ENCODE measurements around the gene APOM. TPM values are rescaled to one million over a fixed set of nuclear protein-coding genes. Genes with fewer than 3 reads are reported as not detected.

The APOM gene
- total RNA-seq, 1 donor from 2014 or later = 11.2 TPM

GRCh38 chr6:31632279-31632946 lies 23.3 kb upstream of the APOM start:
- H3K27ac Mint-ChIP-seq = no peak overlapping the region
- no peaks in the 10 kb centered on the region for H3K27me3 Mint-ChIP-seq
- peaks cover 3% of the 10 kb centered on the region for H3K4me1 Mint-ChIP-seq (ENCODE audit: unreplicated experiment)
- H3K9me3 Mint-ChIP-seq = no peaks in the 10 kb centered on the region
- DNase-seq (ENCODE audit: extremely low spot score, unreplicated experiment) = no peak
- H3K4me3 Mint-ChIP-seq = no peak overlapping the region
- H3K36me3 Mint-ChIP-seq = peaks cover 32% of the 10 kb centered on the region
- TF ChIP-seq CTCF (conservative IDR thresholded peaks at IDR 0.05) = no peak

- Mint-ChIP-seq H3K27ac (no peak overlapping the region), H3K27me3 (no peaks in the 10 kb centered on the region), H3K9me3 (no peaks in the 10 kb centered on the region), H3K4me3 (no peak overlapping the region), H3K36me3 (peaks cover 23% of the 10 kb centered on the region), H3K4me1 (ENCODE audit: unreplicated experiment) (no peaks in the 10 kb centered on the region)
- DNase-seq (ENCODE audit: extremely low spot score, unreplicated experiment) = no peak
- no peak for TF ChIP-seq CTCF (conservative IDR thresholded peaks at IDR 0.05)
Measured at GRCh38 chr6:31633447-31633846, 22.2 kb upstream of the APOM start.

DNA sequence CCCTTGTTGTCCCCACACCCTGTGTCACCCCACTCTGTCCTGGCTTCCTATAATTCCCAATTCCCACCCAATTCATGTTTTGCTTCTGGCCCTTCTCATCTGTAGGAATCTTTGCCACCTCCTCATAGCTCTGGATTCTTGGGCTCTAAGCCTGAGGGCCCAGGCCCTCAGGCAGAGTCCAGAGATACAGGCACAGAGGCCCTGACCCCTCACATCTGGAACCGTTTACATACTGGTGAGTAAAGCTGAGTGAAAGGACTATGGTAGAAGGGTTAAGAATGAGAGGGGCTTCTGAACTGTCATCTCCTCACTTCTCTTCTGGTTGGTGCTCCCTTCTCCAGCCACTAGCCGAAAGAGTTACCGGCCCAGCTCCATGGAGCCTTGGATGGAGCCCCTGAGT lies 21.6 kb upstream of the APOM start:
- H3K36me3 Mint-ChIP-seq = peaks cover 27% of the 10 kb centered on the region
- no peaks in the 10 kb centered on the region for H3K27me3 Mint-ChIP-seq
- H3K4me3 Mint-ChIP-seq = no peak overlapping the region
- no peak overlapping the region for H3K27ac Mint-ChIP-seq
- DNase-seq (ENCODE audit: extremely low spot score, unreplicated experiment) = no peak
- H3K4me1 Mint-ChIP-seq (ENCODE audit: unreplicated experiment) = no peaks in the 10 kb centered on the region
- H3K9me3 Mint-ChIP-seq = no peaks in the 10 kb centered on the region
- no peak for TF ChIP-seq CTCF (conservative IDR thresholded peaks at IDR 0.05)

- DNase-seq (ENCODE audit: extremely low spot score, unreplicated experiment) = no peak
- no peak for TF ChIP-seq CTCF (conservative IDR thresholded peaks at IDR 0.05)
- Mint-ChIP-seq H3K27ac (no peak overlapping the region), H3K27me3 (no peaks in the 10 kb centered on the region), H3K4me1 (ENCODE audit: unreplicated experiment) (no peaks in the 10 kb centered on the region), H3K36me3 (peaks cover 27% of the 10 kb centered on the region), H3K4me3 (no peak overlapping the region), H3K9me3 (no peaks in the 10 kb centered on the region)
Measured at GRCh38 chr6:31634969-31635575, 20.6 kb upstream of the APOM start.

DNA sequence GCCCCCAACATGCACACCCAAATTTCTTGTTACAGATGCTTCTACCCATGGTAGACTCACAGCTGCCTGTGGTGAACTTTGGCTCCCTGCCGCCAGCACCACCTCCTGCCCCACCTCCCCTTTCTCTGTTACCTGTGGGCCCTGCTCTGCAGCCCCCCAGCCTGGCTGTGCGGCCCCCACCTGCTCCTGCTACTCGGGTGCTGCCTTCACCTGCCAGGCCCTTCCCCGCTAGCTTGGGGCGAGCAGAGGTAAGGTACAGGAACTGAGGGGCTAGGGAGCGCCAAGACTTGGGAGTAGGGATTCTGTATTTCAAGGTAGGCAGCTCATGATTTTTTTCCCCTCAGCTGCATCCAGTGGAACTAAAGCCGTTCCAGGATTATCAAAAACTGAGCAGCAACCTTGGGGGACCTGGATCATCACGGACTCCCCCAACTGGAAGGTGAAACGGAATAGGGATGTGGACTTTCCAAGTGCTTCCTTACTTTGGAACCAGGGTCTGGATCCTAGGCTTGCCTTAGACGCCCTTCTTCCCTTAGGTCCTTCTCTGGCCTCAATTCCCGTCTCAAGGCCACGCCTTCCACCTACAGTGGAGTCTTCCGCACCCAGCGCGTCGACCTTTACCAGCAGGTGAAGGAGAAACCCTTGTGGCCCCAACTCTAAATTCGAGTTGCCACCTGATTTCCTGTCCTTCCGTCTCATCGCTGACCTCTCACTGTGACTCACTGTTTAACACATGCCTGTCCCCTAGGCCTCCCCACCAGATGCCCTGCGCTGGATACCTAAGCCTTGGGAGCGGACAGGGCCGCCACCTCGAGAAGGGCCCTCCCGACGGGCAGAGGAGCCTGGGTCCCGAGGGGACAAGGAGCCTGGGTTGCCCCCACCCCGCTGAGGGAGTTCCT lies 18.7 kb upstream of the APOM start:
- no peaks in the 10 kb centered on the region for H3K4me1 Mint-ChIP-seq (ENCODE audit: unreplicated experiment)
- no peaks in the 10 kb centered on the region for H3K9me3 Mint-ChIP-seq
- H3K36me3 Mint-ChIP-seq = peaks cover 29% of the 10 kb centered on the region
- DNase-seq (ENCODE audit: extremely low spot score, unreplicated experiment) = no peak
- no peak for TF ChIP-seq CTCF (conservative IDR thresholded peaks at IDR 0.05)
- no peak overlapping the region for H3K4me3 Mint-ChIP-seq
- no peaks in the 10 kb centered on the region for H3K27me3 Mint-ChIP-seq
- no peak overlapping the region for H3K27ac Mint-ChIP-seq
